WTC11 (cell line): ENCODE measurements around the gene TBCCD1. TPM values are rescaled to one million over a fixed set of nuclear protein-coding genes. Genes with fewer than 3 reads are reported as not detected.

Experiments
- ATAC-seq: fragments of 200-7000 bp; cut with Tn5 transposase; 2 replicates; pipeline ENCODE4 v1.10.0; 2021; ENCODE audit warnings: mild to moderate bottlenecking, moderate library complexity
- CTCF ChIA-PET: fragments of 300-600 bp; sonication (Branson Sonifier 250); formaldehyde crosslinking; loops from one replicate; lab custom pipeline; 2021; ENCODE audit warnings: antibody characterized with exemption; lab: Charles Lee
- POLR2A ChIA-PET: fragments of 350-600 bp; sonication (Branson Sonifier 250); formaldehyde crosslinking; loops from one replicate; lab custom pipeline; 2021; ENCODE audit warnings: antibody characterized with exemption; lab: Charles Lee
- DNase-seq: peaks from one replicate; pipeline ENCODE4 v3.0.0; 2021; ENCODE audit warnings: low spot score
- H3K27ac Mint-ChIP-seq: 2 replicates; pipeline ENCODE4 v1.8.0; 2021; ENCODE audit warnings: mixed read lengths
- H3K27me3 Mint-ChIP-seq: 2 replicates; pipeline ENCODE4 v1.8.0; 2021; ENCODE audit warnings: low read depth, mild to moderate bottlenecking, moderate library complexity, mixed read lengths
- H3K36me3 Mint-ChIP-seq: 2 replicates; pipeline ENCODE4 v1.8.0; 2021; ENCODE audit warnings: mixed read lengths
- H3K4me1 Mint-ChIP-seq: 2 replicates; pipeline ENCODE4 v1.8.0; 2022; ENCODE audit warnings: mixed read lengths
- H3K4me3 Mint-ChIP-seq: 2 replicates; pipeline ENCODE4 v1.8.0; 2021; ENCODE audit warnings: mild to moderate bottlenecking, moderate library complexity, mixed read lengths
- H3K9me3 Mint-ChIP-seq: 2 replicates; pipeline ENCODE4 v1.8.0; 2021; ENCODE audit warnings: mixed read lengths
- ATF6 ChIP-seq: sonication (generic); formaldehyde crosslinking; IDR thresholded peaks from 2 replicates; pipeline ENCODE4 v1.8.1; 2023; ENCODE audit warnings: mild to moderate bottlenecking, missing genetic modification reagents
- CREB1 ChIP-seq: sonication (generic); formaldehyde crosslinking; IDR thresholded peaks from 2 replicates; pipeline ENCODE4 v1.8.0; 2023; ENCODE audit warnings: mild to moderate bottlenecking, missing genetic modification reagents
- ELF4 ChIP-seq: sonication (generic); formaldehyde crosslinking; IDR thresholded peaks from 2 replicates; pipeline ENCODE4 v1.8.1; 2022; ENCODE audit warnings: low read depth, mild to moderate bottlenecking, moderate library complexity, missing genetic modification reagents
- GABPB1 ChIP-seq: sonication (generic); formaldehyde crosslinking; IDR thresholded peaks from 2 replicates; pipeline ENCODE4 v1.8.1; 2023; ENCODE audit warnings: mild to moderate bottlenecking, missing genetic modification reagents
- GRHL2 ChIP-seq: fragments of 250-450 bp; sonication (Bioruptor Pico); IDR thresholded peaks from 2 replicates; pipeline ENCODE4 v1.8.0; 2022; ENCODE audit warnings: mild to moderate bottlenecking, moderate library complexity; ENCODE audit not compliant: insufficient replicate concordance, severe bottlenecking
- GTF2I ChIP-seq: fragments of 250-450 bp; sonication (Bioruptor Pico); conservative IDR thresholded peaks from 2 replicates; pipeline ENCODE4 v1.4.0; 2021; ENCODE audit warnings: mild to moderate bottlenecking
- IRF1 ChIP-seq: sonication (generic); formaldehyde crosslinking; IDR thresholded peaks from 2 replicates; pipeline ENCODE4 v1.8.0; 2023; ENCODE audit warnings: missing genetic modification reagents
- NR1H2 ChIP-seq: sonication (generic); formaldehyde crosslinking; IDR thresholded peaks from 2 replicates; pipeline ENCODE4 v1.9.0; 2021; ENCODE audit warnings: mild to moderate bottlenecking, moderate library complexity, missing genetic modification reagents
- NR3C1 ChIP-seq: sonication (generic); formaldehyde crosslinking; conservative IDR thresholded peaks from 2 replicates; pipeline ENCODE4 v1.8.1; 2023; ENCODE audit warnings: low read depth, mild to moderate bottlenecking, missing genetic modification reagents
- OVOL2 ChIP-seq: fragments of 250-450 bp; sonication (Bioruptor Pico); IDR thresholded peaks from 2 replicates; pipeline ENCODE4 v1.9.0; 2021; ENCODE audit warnings: mild to moderate bottlenecking, borderline replicate concordance
- SMAD4 ChIP-seq: sonication (generic); formaldehyde crosslinking; IDR thresholded peaks from 2 replicates; pipeline ENCODE4 v1.8.0; 2022; ENCODE audit warnings: mild to moderate bottlenecking, missing genetic modification reagents
- TCF7 ChIP-seq: sonication (generic); formaldehyde crosslinking; IDR thresholded peaks from 2 replicates; pipeline ENCODE4 v1.8.0; 2022; ENCODE audit warnings: mild to moderate bottlenecking, low read depth, missing genetic modification reagents, moderate library complexity
- USF2 ChIP-seq: sonication (generic); formaldehyde crosslinking; IDR thresholded peaks from 2 replicates; pipeline ENCODE4 v1.8.1; 2023; ENCODE audit warnings: mild to moderate bottlenecking, missing genetic modification reagents, moderate library complexity
- ZBTB43 ChIP-seq: sonication (generic); formaldehyde crosslinking; IDR thresholded peaks from 2 replicates; pipeline ENCODE4 v1.8.1; 2023; ENCODE audit warnings: mild to moderate bottlenecking, missing genetic modification reagents
- ZNF281 ChIP-seq: sonication (generic); formaldehyde crosslinking; IDR thresholded peaks from 2 replicates; pipeline ENCODE4 v1.8.0; 2023; ENCODE audit warnings: mild to moderate bottlenecking, missing genetic modification reagents
- ZNF317 ChIP-seq: sonication (generic); formaldehyde crosslinking; IDR thresholded peaks from 2 replicates; pipeline ENCODE4 v1.8.1; 2023; ENCODE audit warnings: low read depth, mild to moderate bottlenecking, moderate library complexity, missing genetic modification reagents, borderline replicate concordance
- ZNF423 ChIP-seq: fragments of 250-450 bp; sonication (Bioruptor Pico); IDR thresholded peaks from 2 replicates; pipeline ENCODE4 v2.1.2; 2022; ENCODE audit warnings: mild to moderate bottlenecking, moderate library complexity
- total RNA-seq: library from RNA; stranded (reverse); gene quantifications from 3 replicates; pipeline ENCODE4 v1.2.3, GENCODE V29; 2021

The TBCCD1 gene
- total RNA-seq, 1 experiment from 2014 or later: 10.6 TPM

GRCh38 chr3:186523434-186523833 lies 43.7 kb downstream of the TBCCD1 start (continued):
- TF ChIP-seq CREB1: no peak
- no peak for TF ChIP-seq ZBTB43 (CRISPR knock-in tag)
- TF ChIP-seq ELF4 (CRISPR knock-in tag): no peak
- no peak for TF ChIP-seq GTF2I (CRISPR knock-in tag)
- TF ChIP-seq GABPB1 (CRISPR knock-in tag): no peak
- no peak for TF ChIP-seq NR1H2 (CRISPR knock-in tag)

GRCh38 chr3:186523022-186523421 lies 44.1 kb downstream of the TBCCD1 start:
- DNase-seq (no peak), ATAC-seq (no peak)
- peak; percentile 53; the same call in 1 of the 2 replicates for TF ChIP-seq USF2 (CRISPR knock-in tag)
- TF ChIP-seq NR3C1 (CRISPR knock-in tag): no peak
- H3K9me3 Mint-ChIP-seq: no peaks in the 10 kb centered on the region
- no peak overlapping the region for H3K27ac Mint-ChIP-seq
- H3K4me3 Mint-ChIP-seq: no peak overlapping the region
- H3K36me3 Mint-ChIP-seq: no peaks in the 10 kb centered on the region
- POLR2A ChIA-PET: no interaction called here
- H3K4me1 Mint-ChIP-seq: peaks cover 7% of the 10 kb centered on the region
- CTCF ChIA-PET: no interaction called here
- H3K27me3 Mint-ChIP-seq: no peaks in the 10 kb centered on the region; the same call in 1 of the 2 replicates

GRCh38 chr3:186520957-186521842 lies 45.9 kb downstream of the TBCCD1 start:
- Mint-ChIP-seq H3K4me3 (no peak overlapping the region), H3K4me1 (peaks cover 7% of the 10 kb centered on the region), H3K36me3 (no peaks in the 10 kb centered on the region), H3K9me3 (peaks cover 6% of the 10 kb centered on the region), H3K27me3 (no peaks in the 10 kb centered on the region; the same call in none of the 2 replicates), H3K27ac (no peak overlapping the region)
- ATAC-seq (peak; percentile 32; the same call in 1 of the 2 replicates), DNase-seq (peak; percentile 33)
- no peak for TF ChIP-seq GRHL2 (CRISPR knock-in tag)
- no peak for TF ChIP-seq SMAD4 (CRISPR knock-in tag)
- no peak for TF ChIP-seq ZNF317 (CRISPR knock-in tag)
- TF ChIP-seq OVOL2 (CRISPR knock-in tag): no peak
- no peak for TF ChIP-seq IRF1
- TF ChIP-seq TCF7 (CRISPR knock-in tag): no peak
- TF ChIP-seq ZNF423 (CRISPR knock-in tag): no peak
- no peak for TF ChIP-seq ZNF281 (CRISPR knock-in tag)
- TF ChIP-seq ATF6 (CRISPR knock-in tag): no peak
- POLR2A ChIA-PET: no interaction called here
- CTCF ChIA-PET: no interaction called here
